GM18870 (cell line): ENCODE measurements around the gene QRFP.

ENCODE experiments used
- ATAC-seq: cut with Tn5 transposase; IDR thresholded peaks from one replicate; pipeline ENCODE4 v1.9.1; 2021; ENCODE audit warnings: moderate library complexity; ENCODE audit not compliant: unreplicated experiment

QRFP gene

DNA sequence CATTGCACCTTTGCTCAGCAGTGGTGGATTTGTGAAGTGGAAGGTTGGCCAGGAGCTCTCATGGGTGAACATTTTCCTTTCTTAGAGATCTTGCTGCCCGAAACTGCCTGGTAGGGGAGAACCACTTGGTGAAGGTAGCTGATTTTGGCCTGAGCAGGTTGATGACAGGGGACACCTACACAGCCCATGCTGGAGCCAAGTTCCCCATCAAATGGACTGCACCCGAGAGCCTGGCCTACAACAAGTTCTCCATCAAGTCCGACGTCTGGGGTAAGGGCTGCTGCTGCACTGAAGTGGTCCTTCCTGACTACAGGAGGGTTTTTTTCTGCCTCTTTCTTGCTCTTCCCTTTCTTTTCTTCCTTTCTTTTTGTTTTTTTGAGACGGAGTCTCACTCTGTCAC, 21.8 kb downstream of the QRFP start:
- no peak for ATAC-seq

DNA sequence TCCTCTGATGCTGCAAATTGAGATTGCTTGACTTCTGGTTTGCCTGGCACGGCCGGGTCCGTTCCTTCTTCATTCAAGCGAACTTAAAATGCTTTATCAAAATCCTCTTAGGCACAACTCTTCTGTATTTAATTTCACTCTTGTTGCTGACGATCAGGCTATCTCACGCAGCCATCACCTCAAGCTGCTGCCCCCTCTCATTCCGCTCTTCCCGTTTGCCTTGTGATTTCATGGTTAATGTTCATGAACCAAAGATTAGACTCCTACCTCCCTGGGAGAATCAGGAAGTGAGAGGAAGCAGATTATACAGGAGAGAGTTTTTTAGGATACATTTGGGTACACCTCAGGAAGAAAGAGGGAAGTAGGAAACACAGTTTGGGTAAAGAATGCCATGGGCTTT, 22.6 kb downstream of the QRFP start:
- no peak for ATAC-seq

DNA sequence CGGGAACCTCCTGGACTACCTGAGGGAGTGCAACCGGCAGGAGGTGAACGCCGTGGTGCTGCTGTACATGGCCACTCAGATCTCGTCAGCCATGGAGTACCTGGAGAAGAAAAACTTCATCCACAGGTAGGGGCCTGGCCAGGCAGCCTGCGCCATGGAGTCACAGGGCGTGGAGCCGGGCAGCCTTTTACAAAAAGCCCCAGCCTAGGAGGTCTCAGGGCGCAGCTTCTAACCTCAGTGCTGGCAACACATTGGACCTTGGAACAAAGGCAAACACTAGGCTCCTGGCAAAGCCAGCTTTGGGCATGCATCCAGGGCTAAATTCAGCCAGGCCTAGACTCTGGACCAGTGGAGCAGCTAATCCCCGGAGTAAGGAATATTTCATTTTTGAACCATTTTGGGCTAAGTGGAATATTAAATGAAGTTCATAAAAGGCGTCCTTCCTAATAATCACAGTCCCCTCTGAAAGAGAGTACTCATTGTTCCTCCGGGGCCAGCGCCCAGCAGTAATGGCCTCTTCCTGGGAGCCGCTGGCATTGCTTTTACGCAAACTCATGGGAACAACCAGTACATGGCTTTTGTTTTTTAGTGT, 23.6 kb downstream of the QRFP start:
- ATAC-seq = no peak

DNA sequence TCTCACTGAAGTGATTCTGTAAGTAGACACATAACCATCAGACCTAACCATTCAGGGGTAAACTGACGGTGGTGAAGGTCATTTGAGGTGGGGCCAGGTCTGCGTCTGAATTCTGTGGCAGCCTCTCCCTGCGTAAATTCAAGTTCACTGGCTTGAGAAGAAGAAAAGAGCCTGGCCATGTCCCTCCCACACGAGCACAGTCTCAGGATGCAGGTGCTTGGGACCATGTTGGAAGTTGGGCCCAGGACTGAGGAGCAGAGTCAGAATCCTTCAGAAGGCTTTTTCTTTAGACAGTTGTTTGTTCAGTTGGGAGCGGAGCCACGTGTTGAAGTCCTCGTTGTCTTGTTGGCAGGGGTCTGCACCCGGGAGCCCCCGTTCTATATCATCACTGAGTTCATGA, 24.1 kb downstream of the QRFP start:
- no peak for ATAC-seq

- ATAC-seq = no peak
Measured at GRCh38 chr9:130872093-130872492, 24.5 kb downstream of the QRFP start.

DNA sequence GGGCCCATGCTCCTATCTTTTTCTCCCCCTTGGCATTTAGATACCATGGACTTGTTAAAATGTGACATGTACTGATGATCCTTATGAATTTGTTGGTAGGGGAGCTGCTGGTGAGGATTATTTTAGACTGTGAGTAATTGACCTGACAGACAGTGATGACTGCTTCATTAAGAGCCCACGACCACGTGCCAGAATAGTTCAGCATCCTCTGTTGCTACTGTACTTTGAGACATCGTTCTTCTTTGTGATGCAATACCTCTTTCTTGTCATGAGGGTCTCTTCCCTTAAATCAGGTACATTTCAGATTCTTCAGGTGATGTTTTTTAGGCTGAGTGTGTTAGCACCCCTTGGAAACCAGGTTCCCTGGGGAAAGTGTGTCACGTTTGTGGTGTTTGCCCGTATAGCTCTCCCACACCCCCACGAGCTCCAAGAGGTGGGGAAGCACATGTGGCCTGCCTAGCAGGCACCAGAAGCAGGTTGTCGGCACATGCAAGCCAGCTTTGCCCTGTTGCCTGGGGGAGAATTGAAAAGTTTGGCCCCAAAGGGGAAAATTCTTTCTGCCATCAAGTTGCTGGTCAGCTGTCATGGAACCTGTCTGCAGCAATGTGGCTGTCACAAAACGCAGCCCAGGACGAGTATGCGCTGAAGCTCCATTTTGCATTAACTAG, 25.1 kb downstream of the QRFP start:
- ATAC-seq = no peak

- no peak for ATAC-seq
Measured at GRCh38 chr9:130870491-130871381, 25.9 kb downstream of the QRFP start.

DNA sequence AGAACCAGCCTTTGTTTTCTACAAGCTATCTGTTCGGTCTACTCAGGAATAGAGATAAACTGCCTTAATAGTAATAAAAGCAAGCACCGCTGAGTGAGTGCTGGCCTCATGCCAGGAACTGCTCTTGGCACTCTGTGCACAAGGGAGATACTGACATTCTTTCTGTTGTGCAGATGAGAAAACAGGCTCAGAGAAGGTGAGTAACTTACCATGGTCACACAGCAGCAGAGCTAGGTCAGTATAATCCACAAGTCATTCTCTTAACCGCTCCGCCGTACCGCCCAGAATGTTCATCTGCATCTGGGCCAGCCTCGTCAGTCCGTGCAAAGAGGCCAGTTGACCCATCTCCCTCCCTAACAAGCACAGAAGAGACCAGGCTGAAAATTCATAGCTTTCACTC, 27.4 kb downstream of the QRFP start:
- no peak for ATAC-seq

DNA sequence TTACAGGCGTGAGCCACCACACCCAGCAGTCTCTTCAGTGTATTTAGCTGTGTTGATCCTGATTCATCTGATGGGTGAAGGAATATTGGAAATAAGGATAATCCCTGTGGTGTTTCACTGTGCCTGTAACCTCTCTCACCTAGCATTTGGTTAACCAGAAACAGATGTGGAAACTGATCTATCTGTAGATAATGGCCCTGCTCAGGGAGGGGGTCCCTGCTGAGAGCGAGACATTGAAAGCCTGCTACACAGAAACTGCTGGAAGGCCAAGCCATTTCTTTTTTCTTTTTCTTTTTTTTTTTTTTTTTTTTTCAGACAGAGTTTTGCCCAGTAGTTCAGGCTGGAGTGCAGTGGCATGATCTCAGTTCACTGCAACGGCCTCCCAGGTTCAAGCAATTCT, 28.4 kb downstream of the QRFP start:
- ATAC-seq = no peak

- ATAC-seq = no peak
Measured at GRCh38 chr9:130867556-130867955, 29.1 kb downstream of the QRFP start.

DNA sequence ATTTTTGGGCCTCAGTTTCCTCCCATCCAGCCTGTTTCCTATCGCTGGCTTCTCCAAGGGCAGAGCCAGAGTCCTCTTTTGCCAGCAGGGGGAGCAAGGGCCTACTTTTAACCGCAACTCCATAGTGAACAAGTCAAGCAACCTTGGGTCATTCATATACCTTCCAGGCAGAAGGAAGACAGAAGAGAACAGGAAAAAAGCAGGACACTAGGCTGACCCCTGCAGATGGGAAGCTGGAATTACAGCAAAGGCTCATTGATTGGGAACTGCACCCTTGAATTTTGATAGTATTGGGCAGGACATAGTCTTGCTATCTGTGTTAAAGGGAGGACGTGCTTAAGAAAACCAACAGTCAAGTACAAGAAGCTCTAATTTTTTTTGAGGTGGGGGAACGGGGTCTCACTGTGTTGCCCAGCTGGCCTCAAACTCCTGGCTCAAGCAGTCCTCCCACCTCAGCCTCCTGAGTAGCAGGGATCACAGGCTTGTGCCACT, 30.1 kb downstream of the QRFP start:
- no peak for ATAC-seq

- ATAC-seq = no peak
Measured at GRCh38 chr9:130865921-130866320, 30.7 kb downstream of the QRFP start.

DNA sequence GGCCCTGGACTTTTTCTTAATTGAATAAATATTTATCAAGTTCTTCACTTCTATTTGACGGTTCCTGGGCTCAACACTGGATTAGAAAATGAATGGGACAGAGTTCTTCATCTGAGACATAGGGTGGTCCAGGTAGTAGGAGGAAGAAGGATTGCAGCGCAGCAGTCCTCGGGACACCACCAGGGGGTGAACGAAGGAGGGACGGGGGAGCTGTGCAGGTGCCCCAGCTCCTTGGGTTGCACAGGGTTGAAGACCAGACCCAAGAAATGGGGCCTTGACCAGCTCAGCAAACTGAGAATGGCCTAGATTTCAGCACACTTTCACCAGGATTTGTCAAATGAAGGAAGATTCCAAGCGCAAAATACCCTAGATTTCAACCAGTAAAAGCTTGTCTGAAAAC, 32.1 kb downstream of the QRFP start:
- no peak for ATAC-seq

DNA sequence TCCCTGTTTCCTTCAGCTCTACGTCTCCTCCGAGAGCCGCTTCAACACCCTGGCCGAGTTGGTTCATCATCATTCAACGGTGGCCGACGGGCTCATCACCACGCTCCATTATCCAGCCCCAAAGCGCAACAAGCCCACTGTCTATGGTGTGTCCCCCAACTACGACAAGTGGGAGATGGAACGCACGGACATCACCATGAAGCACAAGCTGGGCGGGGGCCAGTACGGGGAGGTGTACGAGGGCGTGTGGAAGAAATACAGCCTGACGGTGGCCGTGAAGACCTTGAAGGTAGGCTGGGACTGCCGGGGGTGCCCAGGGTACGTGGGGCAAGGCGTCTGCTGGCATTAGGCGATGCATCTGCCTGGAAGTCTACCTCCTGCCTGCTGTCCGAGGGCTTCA, 33.9 kb downstream of the QRFP start:
- no peak for ATAC-seq

DNA sequence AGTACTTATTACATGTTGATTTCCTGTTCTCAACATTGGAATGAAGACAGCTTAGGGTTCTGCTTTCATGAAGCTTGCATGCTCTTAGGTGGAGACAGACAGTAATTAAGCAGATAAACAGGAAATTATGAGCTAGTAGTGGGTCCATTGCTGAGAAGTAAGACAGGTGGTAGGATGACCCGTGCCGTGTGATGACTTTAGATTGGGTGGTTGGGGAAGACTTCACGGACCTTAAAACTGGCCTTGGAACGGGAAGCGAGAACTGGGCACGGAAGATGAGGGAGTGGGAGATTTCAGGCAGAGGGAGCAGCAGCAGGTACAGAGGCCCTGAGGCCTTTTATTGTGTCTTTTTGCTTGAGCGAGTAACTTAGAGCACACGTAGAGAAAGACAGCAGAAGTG, 34.4 kb downstream of the QRFP start:
- ATAC-seq = no peak

GRCh38 chr9:130861372-130862180, 35.0 kb downstream of the QRFP start:
- ATAC-seq = no peak

- no peak for ATAC-seq
Measured at GRCh38 chr9:130860458-130861316, 35.9 kb downstream of the QRFP start.

- ATAC-seq = no peak
Measured at GRCh38 chr9:130858739-130859705, 37.6 kb downstream of the QRFP start.
